ENCODE data around the gene SLC9A9. TPM values are rescaled to one million over a fixed set of nuclear protein-coding genes. Genes with fewer than 3 reads are reported as not detected.

Gene SLC9A9
- polyA plus RNA-seq, 1 donor from 2014 or later = 0.54 TPM

DNA sequence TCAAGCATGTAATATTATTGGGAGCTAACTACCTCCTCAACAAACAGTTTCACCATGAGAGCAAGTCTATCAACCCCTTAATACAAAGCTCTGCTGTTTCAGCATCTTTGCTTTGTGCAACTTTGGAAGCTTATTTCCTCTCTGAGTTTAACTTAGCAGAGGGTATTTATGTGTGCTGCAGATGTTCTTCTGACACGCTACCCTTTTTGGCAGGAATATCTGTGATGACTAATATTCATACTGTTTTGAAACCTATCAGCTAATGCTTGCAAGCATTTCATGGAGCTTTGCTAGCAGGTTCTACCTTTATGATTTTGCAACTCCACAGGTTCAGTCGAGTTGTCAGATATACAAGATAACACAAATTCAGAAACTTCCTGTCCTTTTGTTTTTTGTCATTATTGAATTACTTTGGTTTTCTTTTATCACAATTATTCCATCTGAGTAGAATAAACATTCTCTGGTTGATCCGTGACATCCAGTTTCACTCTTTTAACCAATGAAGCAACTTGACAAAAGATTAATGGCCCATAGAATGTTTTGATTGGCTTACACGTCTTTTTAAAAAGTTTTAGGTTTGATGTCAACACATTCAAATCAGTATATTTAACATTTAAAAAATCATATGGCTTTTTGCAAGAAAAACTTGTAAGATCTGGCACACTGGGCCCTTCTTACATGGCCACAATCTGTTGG is 1.7 kb upstream of the SLC9A9 start:
- H3F3A ChIP-seq (ENCODE audit: insufficient read depth, low read length, poor library complexity, severe bottlenecking) = no peaks in the 10 kb centered on the region
- H3K4me3 ChIP-seq (ENCODE audit: low read length) = no peak overlapping the region
- H4K20me1 ChIP-seq (ENCODE audit: insufficient read depth) = no peaks in the 10 kb centered on the region
- TF ChIP-seq, protein P1, sequence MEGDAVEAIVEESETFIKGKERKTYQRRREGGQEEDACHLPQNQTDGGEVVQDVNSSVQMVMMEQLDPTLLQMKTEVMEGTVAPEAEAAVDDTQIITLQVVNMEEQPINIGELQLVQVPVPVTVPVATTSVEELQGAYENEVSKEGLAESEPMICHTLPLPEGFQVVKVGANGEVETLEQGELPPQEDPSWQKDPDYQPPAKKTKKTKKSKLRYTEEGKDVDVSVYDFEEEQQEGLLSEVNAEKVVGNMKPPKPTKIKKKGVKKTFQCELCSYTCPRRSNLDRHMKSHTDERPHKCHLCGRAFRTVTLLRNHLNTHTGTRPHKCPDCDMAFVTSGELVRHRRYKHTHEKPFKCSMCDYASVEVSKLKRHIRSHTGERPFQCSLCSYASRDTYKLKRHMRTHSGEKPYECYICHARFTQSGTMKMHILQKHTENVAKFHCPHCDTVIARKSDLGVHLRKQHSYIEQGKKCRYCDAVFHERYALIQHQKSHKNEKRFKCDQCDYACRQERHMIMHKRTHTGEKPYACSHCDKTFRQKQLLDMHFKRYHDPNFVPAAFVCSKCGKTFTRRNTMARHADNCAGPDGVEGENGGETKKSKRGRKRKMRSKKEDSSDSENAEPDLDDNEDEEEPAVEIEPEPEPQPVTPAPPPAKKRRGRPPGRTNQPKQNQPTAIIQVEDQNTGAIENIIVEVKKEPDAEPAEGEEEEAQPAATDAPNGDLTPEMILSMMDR (IDR thresholded peaks at IDR 0.05; ENCODE audit: poor library complexity, severe bottlenecking) = no peak
- TF ChIP-seq RAD21 (conservative IDR thresholded peaks at IDR 0.05) (no peak), EP300 (conservative IDR thresholded peaks at IDR 0.05; ENCODE audit: poor library complexity, severe bottlenecking) (no peak), POLR2AphosphoS5 (IDR thresholded peaks at IDR 0.05) (no peak), EZH2 (IDR thresholded peaks at IDR 0.05; ENCODE audit: borderline replicate concordance, insufficient read depth, low read length, poor library complexity, severe bottlenecking) (no peak), TAF1 (IDR thresholded peaks at IDR 0.05; ENCODE audit: low read depth) (no peak), MXI1 (conservative IDR thresholded peaks at IDR 0.05; ENCODE audit: poor library complexity, severe bottlenecking) (no peak), SMC3 (conservative IDR thresholded peaks at IDR 0.05; ENCODE audit: poor library complexity) (no peak)
- TF ChIP-seq, protein P2, sequence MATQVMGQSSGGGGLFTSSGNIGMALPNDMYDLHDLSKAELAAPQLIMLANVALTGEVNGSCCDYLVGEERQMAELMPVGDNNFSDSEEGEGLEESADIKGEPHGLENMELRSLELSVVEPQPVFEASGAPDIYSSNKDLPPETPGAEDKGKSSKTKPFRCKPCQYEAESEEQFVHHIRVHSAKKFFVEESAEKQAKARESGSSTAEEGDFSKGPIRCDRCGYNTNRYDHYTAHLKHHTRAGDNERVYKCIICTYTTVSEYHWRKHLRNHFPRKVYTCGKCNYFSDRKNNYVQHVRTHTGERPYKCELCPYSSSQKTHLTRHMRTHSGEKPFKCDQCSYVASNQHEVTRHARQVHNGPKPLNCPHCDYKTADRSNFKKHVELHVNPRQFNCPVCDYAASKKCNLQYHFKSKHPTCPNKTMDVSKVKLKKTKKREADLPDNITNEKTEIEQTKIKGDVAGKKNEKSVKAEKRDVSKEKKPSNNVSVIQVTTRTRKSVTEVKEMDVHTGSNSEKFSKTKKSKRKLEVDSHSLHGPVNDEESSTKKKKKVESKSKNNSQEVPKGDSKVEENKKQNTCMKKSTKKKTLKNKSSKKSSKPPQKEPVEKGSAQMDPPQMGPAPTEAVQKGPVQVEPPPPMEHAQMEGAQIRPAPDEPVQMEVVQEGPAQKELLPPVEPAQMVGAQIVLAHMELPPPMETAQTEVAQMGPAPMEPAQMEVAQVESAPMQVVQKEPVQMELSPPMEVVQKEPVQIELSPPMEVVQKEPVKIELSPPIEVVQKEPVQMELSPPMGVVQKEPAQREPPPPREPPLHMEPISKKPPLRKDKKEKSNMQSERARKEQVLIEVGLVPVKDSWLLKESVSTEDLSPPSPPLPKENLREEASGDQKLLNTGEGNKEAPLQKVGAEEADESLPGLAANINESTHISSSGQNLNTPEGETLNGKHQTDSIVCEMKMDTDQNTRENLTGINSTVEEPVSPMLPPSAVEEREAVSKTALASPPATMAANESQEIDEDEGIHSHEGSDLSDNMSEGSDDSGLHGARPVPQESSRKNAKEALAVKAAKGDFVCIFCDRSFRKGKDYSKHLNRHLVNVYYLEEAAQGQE (IDR thresholded peaks at IDR 0.05; ENCODE audit: borderline replicate concordance) = no peak
- H3K27me3 ChIP-seq (ENCODE audit: insufficient read depth, low read depth, low read length) = no peaks in the 10 kb centered on the region
- H3K27ac ChIP-seq (ENCODE audit: low read length) = no peak overlapping the region
- H3K9ac ChIP-seq (ENCODE audit: low read length) = no peak overlapping the region
- no peaks in the 10 kb centered on the region for H3K9me3 ChIP-seq (ENCODE audit: low read length)
- no peak overlapping the region for H2AFZ ChIP-seq (ENCODE audit: low read depth, low read length)
- no peaks in the 10 kb centered on the region for H3K79me2 ChIP-seq (replicated peaks; ENCODE audit: insufficient read depth, low read length)
- H3K9me2 ChIP-seq (ENCODE audit: insufficient read depth, low read length) = no peaks in the 10 kb centered on the region
- no peak overlapping the region for H3K4me2 ChIP-seq (ENCODE audit: low read length)
- no peaks in the 10 kb centered on the region for H3K36me3 ChIP-seq (ENCODE audit: insufficient read depth, low read length)

DNA sequence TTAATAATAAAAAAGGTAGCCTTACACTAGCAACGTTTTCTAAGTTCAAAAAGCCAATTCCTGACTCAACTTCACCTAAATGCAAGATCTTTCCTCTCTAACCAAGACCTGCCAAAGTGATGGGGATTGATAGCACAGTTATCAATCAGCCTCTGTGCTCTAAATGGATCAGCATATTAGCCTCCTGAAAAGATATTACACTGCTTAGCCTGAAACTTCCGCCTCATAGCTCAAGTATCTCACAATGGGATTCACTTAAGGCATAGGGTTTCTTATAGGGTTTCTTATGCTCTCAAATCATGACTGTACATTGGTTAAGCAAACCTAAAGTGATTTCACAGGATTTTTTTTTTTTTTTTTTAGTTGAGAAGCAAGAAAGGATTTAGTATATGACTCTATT is 436 bp upstream of the SLC9A9 start:
- no peaks in the 10 kb centered on the region for H3K27me3 ChIP-seq (ENCODE audit: insufficient read depth, low read depth, low read length)
- H3K27ac ChIP-seq (ENCODE audit: low read length) = no peak overlapping the region
- TF ChIP-seq EZH2 (IDR thresholded peaks at IDR 0.05; ENCODE audit: borderline replicate concordance, insufficient read depth, low read length, poor library complexity, severe bottlenecking) (no peak), MXI1 (conservative IDR thresholded peaks at IDR 0.05; ENCODE audit: poor library complexity, severe bottlenecking) (no peak), RAD21 (conservative IDR thresholded peaks at IDR 0.05) (no peak), EP300 (conservative IDR thresholded peaks at IDR 0.05; ENCODE audit: poor library complexity, severe bottlenecking) (no peak), TAF1 (IDR thresholded peaks at IDR 0.05; ENCODE audit: low read depth) (no peak)
- H3K4me3 ChIP-seq (ENCODE audit: low read length) = no peak overlapping the region
- H3K79me2 ChIP-seq (replicated peaks; ENCODE audit: insufficient read depth, low read length) = no peaks in the 10 kb centered on the region
- no peak overlapping the region for H3K4me2 ChIP-seq (ENCODE audit: low read length)
- no peak overlapping the region for H2AFZ ChIP-seq (ENCODE audit: low read depth, low read length)
- H3F3A ChIP-seq (ENCODE audit: insufficient read depth, low read length, poor library complexity, severe bottlenecking) = no peaks in the 10 kb centered on the region
- H3K9ac ChIP-seq (ENCODE audit: low read length) = no peak overlapping the region
- no peaks in the 10 kb centered on the region for H3K9me2 ChIP-seq (ENCODE audit: insufficient read depth, low read length)
- no peaks in the 10 kb centered on the region for H3K36me3 ChIP-seq (ENCODE audit: insufficient read depth, low read length)
- H3K9me3 ChIP-seq (ENCODE audit: low read length) = no peaks in the 10 kb centered on the region
- H4K20me1 ChIP-seq (ENCODE audit: insufficient read depth) = no peaks in the 10 kb centered on the region
